ENCODE data around the gene PTCH1.

GRCh38 chr9:95462249-95463147 lies 54.3 kb downstream of the PTCH1 start:
- no peak for TF ChIP-seq CTCF (IDR thresholded peaks at IDR 0.05; ENCODE audit: insufficient read depth, low read length)
- TF ChIP-seq REST (IDR thresholded peaks at IDR 0.05; ENCODE audit: insufficient replicate concordance, low read depth): no peak
- peak; percentile 99 for TF ChIP-seq POLR2AphosphoS5 (IDR thresholded peaks at IDR 0.05; ENCODE audit: low read depth)
